ENCODE measurements around the gene SAMD13.

Gene SAMD13

GRCh38 chr1:84301004-84301784 is at the start of gene SAMD13:
Gene SAMD13 (plus strand): TSS chr1:84301708. CDS start chr1:84303235, 1,527 bp downstream.
- DNase-seq (ENCODE audit: low spot score), result peak; percentile 91

- no peak for DNase-seq (ENCODE audit: low spot score)
Measured at GRCh38 chr1:84253036-84253435, 48.5 kb upstream of the SAMD13 start.

GRCh38 chr1:84253891-84254290 is 47.6 kb upstream of the SAMD13 start:
- DNase-seq (ENCODE audit: low spot score), result peak; percentile 94

- no peak for DNase-seq (ENCODE audit: low spot score)
Measured at GRCh38 chr1:84254703-84255238, 46.7 kb upstream of the SAMD13 start.

GRCh38 chr1:84255582-84255981 is 45.9 kb upstream of the SAMD13 start:
- DNase-seq (ENCODE audit: low spot score), result no peak

- DNase-seq (ENCODE audit: low spot score), result no peak
Measured at GRCh38 chr1:84257617-84258016, 43.9 kb upstream of the SAMD13 start.

GRCh38 chr1:84259376-84259775 is 42.1 kb upstream of the SAMD13 start:
- no peak for DNase-seq (ENCODE audit: low spot score)

- no peak for DNase-seq (ENCODE audit: low spot score)
Measured at GRCh38 chr1:84259989-84260388, 41.5 kb upstream of the SAMD13 start.

GRCh38 chr1:84260852-84261518 is 40.5 kb upstream of the SAMD13 start:
- no peak for DNase-seq (ENCODE audit: low spot score)

GRCh38 chr1:84264961-84265360 is 36.5 kb upstream of the SAMD13 start:
- no peak for DNase-seq (ENCODE audit: low spot score)

GRCh38 chr1:84265867-84266266 is 35.6 kb upstream of the SAMD13 start:
- no peak for DNase-seq (ENCODE audit: low spot score)

- no peak for DNase-seq (ENCODE audit: low spot score)
Measured at GRCh38 chr1:84266748-84267147, 34.8 kb upstream of the SAMD13 start.

GRCh38 chr1:84267476-84267875 is 34.0 kb upstream of the SAMD13 start:
- DNase-seq (ENCODE audit: low spot score), result no peak

- no peak for DNase-seq (ENCODE audit: low spot score)
Measured at GRCh38 chr1:84268346-84268745, 33.2 kb upstream of the SAMD13 start.

GRCh38 chr1:84269306-84269705 is 32.2 kb upstream of the SAMD13 start:
- no peak for DNase-seq (ENCODE audit: low spot score)

- no peak for DNase-seq (ENCODE audit: low spot score)
Measured at GRCh38 chr1:84271441-84272151, 29.9 kb upstream of the SAMD13 start.

- no peak for DNase-seq (ENCODE audit: low spot score)
Measured at GRCh38 chr1:84272401-84272800, 29.1 kb upstream of the SAMD13 start.

- DNase-seq (ENCODE audit: low spot score), result no peak
Measured at GRCh38 chr1:84277343-84278059, 24.0 kb upstream of the SAMD13 start.

GRCh38 chr1:84278905-84279304 is 22.6 kb upstream of the SAMD13 start:
- no peak for DNase-seq (ENCODE audit: low spot score)

- DNase-seq (ENCODE audit: low spot score), result no peak
Measured at GRCh38 chr1:84280912-84281311, 20.6 kb upstream of the SAMD13 start.

- no peak for DNase-seq (ENCODE audit: low spot score)
Measured at GRCh38 chr1:84282780-84283333, 18.7 kb upstream of the SAMD13 start.

GRCh38 chr1:84283381-84283780 is 18.1 kb upstream of the SAMD13 start:
- no peak for DNase-seq (ENCODE audit: low spot score)
